ENCODE data around the gene DRC1.

DRC1 gene

GRCh38 chr2:26428846-26429245 lies 27.1 kb downstream of the DRC1 start:
- H3K4me3 ChIP-seq (replicated peaks; ENCODE audit: insufficient read depth, low read length): no peak overlapping the region
- TF ChIP-seq POLR2AphosphoS5 (IDR thresholded peaks at IDR 0.05; ENCODE audit: low read depth) (no peak), SPI1 (IDR thresholded peaks at IDR 0.05; ENCODE audit: borderline replicate concordance, low read depth) (no peak), GABPA (IDR thresholded peaks at IDR 0.05; ENCODE audit: low read depth) (no peak), REST (IDR thresholded peaks at IDR 0.05; ENCODE audit: insufficient replicate concordance, low read depth) (no peak), CTCF (IDR thresholded peaks at IDR 0.05; ENCODE audit: insufficient read depth, low read length) (no peak)
- H3K27me3 ChIP-seq (ENCODE audit: insufficient read depth, poor library complexity, severe bottlenecking): no peaks in the 10 kb centered on the region
- H3K27ac ChIP-seq (replicated peaks): no peak overlapping the region
- no peak for DNase-seq (ENCODE audit: low read depth in 1 of 2, low spot score in 1 of 2)

- no peak for DNase-seq (ENCODE audit: low read depth in 1 of 2, low spot score in 1 of 2)
- Histone ChIP-seq H3K27me3 (ENCODE audit: insufficient read depth, poor library complexity, severe bottlenecking) (no peaks in the 10 kb centered on the region), H3K4me3 (replicated peaks; ENCODE audit: insufficient read depth, low read length) (no peak overlapping the region), H3K27ac (replicated peaks) (no peak overlapping the region)
- TF ChIP-seq POLR2AphosphoS5 (IDR thresholded peaks at IDR 0.05; ENCODE audit: low read depth) (no peak), SPI1 (IDR thresholded peaks at IDR 0.05; ENCODE audit: borderline replicate concordance, low read depth) (no peak), CTCF (IDR thresholded peaks at IDR 0.05; ENCODE audit: insufficient read depth, low read length) (no peak), GABPA (IDR thresholded peaks at IDR 0.05; ENCODE audit: low read depth) (no peak), REST (IDR thresholded peaks at IDR 0.05; ENCODE audit: insufficient replicate concordance, low read depth) (no peak)
These were observed 28.3 kb downstream of the DRC1 start for GRCh38 chr2:26429779-26430578.

- H3K27me3 ChIP-seq (ENCODE audit: insufficient read depth, poor library complexity, severe bottlenecking): no peaks in the 10 kb centered on the region
- no peak for DNase-seq (ENCODE audit: low read depth in 1 of 2, low spot score in 1 of 2)
- H3K4me3 ChIP-seq (replicated peaks; ENCODE audit: insufficient read depth, low read length): no peak overlapping the region
- TF ChIP-seq GABPA (IDR thresholded peaks at IDR 0.05; ENCODE audit: low read depth): no peak
- TF ChIP-seq POLR2AphosphoS5 (IDR thresholded peaks at IDR 0.05; ENCODE audit: low read depth): no peak
- TF ChIP-seq SPI1 (IDR thresholded peaks at IDR 0.05; ENCODE audit: borderline replicate concordance, low read depth): no peak
- TF ChIP-seq CTCF (IDR thresholded peaks at IDR 0.05; ENCODE audit: insufficient read depth, low read length): no peak
- no peak for TF ChIP-seq REST (IDR thresholded peaks at IDR 0.05; ENCODE audit: insufficient replicate concordance, low read depth)
- no peak overlapping the region for H3K27ac ChIP-seq (replicated peaks)
These were observed 29.1 kb downstream of the DRC1 start for GRCh38 chr2:26430826-26431225.

All from HL-60 (cell line).